Putamen (tissue), 1 donor: Measurements from ENCODE around the gene ANTKMT.
A peak's percentile ranks its signal among the peaks of the same experiment; 100 is the strongest.

ENCODE experiments used
- DNase-seq: peaks from one replicate; pipeline ENCODE4 v3.0.0-alpha.2; 2016; ENCODE audit warnings: low spot score

Gene ANTKMT

GRCh38 chr16:715477-716199 lies 5.3 kb upstream of the ANTKMT start:
- no peak for DNase-seq

GRCh38 chr16:716200-716568 lies 4.8 kb upstream of the ANTKMT start:
- DNase-seq = peak; percentile 95

GRCh38 chr16:716768-717325 lies 4.1 kb upstream of the ANTKMT start:
- DNase-seq = no peak

- no peak for DNase-seq
Measured at GRCh38 chr16:717450-718245, 3.3 kb upstream of the ANTKMT start.

GRCh38 chr16:718389-718788 lies 2.6 kb upstream of the ANTKMT start:
- no peak for DNase-seq

- no peak for DNase-seq
Measured at GRCh38 chr16:718922-719321, 2.0 kb upstream of the ANTKMT start.

GRCh38 chr16:719815-720446 lies 1.0 kb upstream of the ANTKMT start:
- DNase-seq = no peak

- DNase-seq = no peak
Measured at GRCh38 chr16:720447-720989, 428 bp upstream of the ANTKMT start.

GRCh38 chr16:721765-722540 lies 1.0 kb downstream of the ANTKMT start:
- DNase-seq = no peak

GRCh38 chr16:722835-723633 lies 2.1 kb downstream of the ANTKMT start:
- no peak for DNase-seq

GRCh38 chr16:723695-724094 lies 2.7 kb downstream of the ANTKMT start:
- DNase-seq = no peak

- DNase-seq = no peak
Measured at GRCh38 chr16:724188-725040, 3.5 kb downstream of the ANTKMT start.

- no peak for DNase-seq
Measured at GRCh38 chr16:725041-725376, 4.1 kb downstream of the ANTKMT start.

- no peak for DNase-seq
Measured at GRCh38 chr16:725463-726187, 4.7 kb downstream of the ANTKMT start.

GRCh38 chr16:726188-726437 lies 5.2 kb downstream of the ANTKMT start:
- no peak for DNase-seq

GRCh38 chr16:726438-727290 lies 5.7 kb downstream of the ANTKMT start, which contains the start of the genes CCDC78 and HAGHL:
Gene CCDC78, minus strand, starts transcription at chr16:726443. Its CDS starts 76 bp downstream, at chr16:726367.
Gene HAGHL, plus strand, starts transcription at chr16:727106. Its CDS starts 404 bp downstream, at chr16:727510.
- no peak for DNase-seq

- DNase-seq = no peak
Measured at GRCh38 chr16:727291-727977, 6.5 kb downstream of the ANTKMT start.
